Right lobe of liver (tissue), 6 donors: ENCODE data around the gene TTC28. TPM values are rescaled to one million over a fixed set of nuclear protein-coding genes. Genes with fewer than 3 reads are reported as not detected.

Source experiments
- ATAC-seq, 4 donors: fragments of 200-7000 bp; cut with Tn5 transposase; one replicate each; pipeline ENCODE4 v1.9.1; 2020; ENCODE audit warnings: mild to moderate bottlenecking in 4 of 4, moderate library complexity in 4 of 4
- DNase-seq, 3 donors: peaks; one replicate each; pipeline ENCODE4 v3.0.0-alpha.2; 2020
- H3K27ac ChIP-seq, 3 donors: fragments of 200-600 bp; one replicate each; pipeline ENCODE4 v1.8.0; 2022
- H3K27me3 ChIP-seq, 2 donors: fragments of 200-600 bp; one replicate each; pipeline ENCODE4 v1.8.0; 2022
- H3K36me3 ChIP-seq, 4 donors: fragments of 200-600 bp; sonication (generic) in 1 of 4; one replicate each; pipeline versions ENCODE4 v1.5.1 to v1.8.0; 2017 to 2022; ENCODE audit warnings: control low read depth in 1 of 4
- H3K4me1 ChIP-seq, 4 donors: fragments of 200-600 bp; sonication (generic) in 1 of 4; one replicate each; pipeline versions ENCODE4 v1.5.1 to v1.8.0; 2017 to 2022; ENCODE audit warnings: control low read depth in 1 of 4
- H3K4me3 ChIP-seq, 3 donors: fragments of 200-600 bp; one replicate each; pipeline ENCODE4 v1.8.0; 2022
- H3K9me3 ChIP-seq, 4 donors: fragments of 200-600 bp; sonication (generic) in 1 of 4; one replicate each; pipeline versions ENCODE4 v1.5.1 to v1.8.0; 2017 to 2022; ENCODE audit warnings: control low read depth in 1 of 4
- POLR2A ChIP-seq: fragments of 450-650 bp; IDR thresholded peaks from one replicate; pipeline ENCODE4 v1.6.1; 2017; ENCODE audit warnings: antibody characterized with exemption, mild to moderate bottlenecking
- WGBS: methylation state at CpG from one replicate; pipeline ENCODE4 v1.1.6; 2018; ENCODE audit warnings: low coverage, low lambda C conversion rate; ENCODE audit not compliant: insufficient coverage; ENCODE audit errors: missing lambda C conversion rate; 5-methylcytosine and 5-hydroxymethylcytosine counted together
- intact Hi-C, 2 donors: fragments of 100-400 bp; cut with DNase I; formaldehyde crosslinking; loops; one replicate each; pipeline versions ENCODE4 v1.11.2 to v1.14.1; 2022
- total RNA-seq, 6 experiments: library from RNA; depleted of rRNA in 2 of 6; stranded (reverse); fragments of >200 nt in 2 of 6; fragmentation: NEBNext Ultra II Directional in 3 of 6; extraction: Animal tissue kit (Norgen Biotek cat#: 25700) in 3 of 6; gene quantifications; one replicate each; pipeline versions ENCODE4 v1.1.0 to v1.2.4, GENCODE V29; 2016 to 2023
- TF ChIP-seq, protein P1 (sequence below), 4 donors: fragments of 200-600 bp in 3 of 4; fragments of 450-650 bp in 1 of 4; IDR thresholded peaks; one replicate each; pipeline versions ENCODE4 v1.5.1 to v1.8.0; 2016 to 2022; ENCODE audit warnings: antibody characterized with exemption in 4 of 4, mild to moderate bottlenecking in 2 of 4
- donor health status: DM: no; HTN: yes; CAD: no.
- donor health status: DM: no; HTN: no; CAD: no.
- donor health status: DM: no; HTN: no; CAD: no.
- donor health status: DM: no; HTN: yes; CAD: no.
- donor health status: DM: no; HTN: yes; CAD: no.

The TTC28 gene
- total RNA-seq, 6 experiments from 2014 or later = 9.4 to 38.3 (median 15.0) TPM

DNA sequence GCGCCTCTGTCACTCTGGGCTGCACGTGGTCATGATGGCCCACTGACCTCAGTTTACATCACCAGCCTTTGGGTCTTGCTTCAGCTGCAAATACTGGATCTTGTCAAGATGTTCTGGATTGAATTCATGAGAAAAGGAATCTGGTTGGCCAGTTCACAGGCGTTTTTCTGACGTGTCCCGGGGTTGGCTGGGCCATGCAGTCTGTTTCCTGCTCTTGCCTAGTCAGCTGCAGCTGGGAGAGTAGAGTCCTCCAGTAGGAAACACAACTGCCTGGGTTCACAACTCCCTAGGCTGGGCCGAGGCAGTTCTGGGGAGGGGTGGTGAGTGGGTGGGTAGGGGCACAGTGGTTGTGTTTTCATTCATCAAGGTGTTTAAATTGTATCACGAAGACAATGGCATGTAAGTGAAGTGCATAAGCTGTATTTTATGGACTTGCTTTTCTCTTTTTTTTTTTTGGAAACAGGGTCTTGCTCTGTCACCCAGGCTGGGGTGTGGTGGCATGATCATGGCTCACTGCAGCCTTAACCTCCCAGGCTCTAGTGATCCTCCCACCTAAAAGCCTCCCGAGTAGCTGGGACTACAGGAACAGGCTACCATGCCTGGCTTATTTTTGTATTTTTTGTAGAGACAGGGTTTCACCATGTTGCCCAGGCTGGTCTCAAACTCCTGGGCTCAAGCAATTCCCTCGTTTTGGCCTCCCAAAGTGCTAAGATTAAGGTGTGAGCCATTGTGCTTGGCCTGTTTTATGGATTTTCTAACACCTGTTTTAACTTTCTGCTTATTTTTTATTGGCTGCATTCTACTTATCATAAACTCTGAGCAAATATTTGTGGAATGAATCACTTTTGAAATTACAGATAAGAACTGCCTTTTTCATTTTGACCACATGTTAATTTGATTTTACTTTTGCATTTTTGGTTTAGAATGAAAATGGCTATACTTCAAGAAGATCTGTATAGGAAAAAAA lies 706.6 kb downstream of the TTC28 start:
- H3K4me1 ChIP-seq = peaks cover 0 to 8% (median 3%) of the 10 kb centered on the region in 4 donors
- no peaks in the 10 kb centered on the region for H3K36me3 ChIP-seq
- H3K27me3 ChIP-seq = no peaks in the 10 kb centered on the region
- TF ChIP-seq, protein P1, sequence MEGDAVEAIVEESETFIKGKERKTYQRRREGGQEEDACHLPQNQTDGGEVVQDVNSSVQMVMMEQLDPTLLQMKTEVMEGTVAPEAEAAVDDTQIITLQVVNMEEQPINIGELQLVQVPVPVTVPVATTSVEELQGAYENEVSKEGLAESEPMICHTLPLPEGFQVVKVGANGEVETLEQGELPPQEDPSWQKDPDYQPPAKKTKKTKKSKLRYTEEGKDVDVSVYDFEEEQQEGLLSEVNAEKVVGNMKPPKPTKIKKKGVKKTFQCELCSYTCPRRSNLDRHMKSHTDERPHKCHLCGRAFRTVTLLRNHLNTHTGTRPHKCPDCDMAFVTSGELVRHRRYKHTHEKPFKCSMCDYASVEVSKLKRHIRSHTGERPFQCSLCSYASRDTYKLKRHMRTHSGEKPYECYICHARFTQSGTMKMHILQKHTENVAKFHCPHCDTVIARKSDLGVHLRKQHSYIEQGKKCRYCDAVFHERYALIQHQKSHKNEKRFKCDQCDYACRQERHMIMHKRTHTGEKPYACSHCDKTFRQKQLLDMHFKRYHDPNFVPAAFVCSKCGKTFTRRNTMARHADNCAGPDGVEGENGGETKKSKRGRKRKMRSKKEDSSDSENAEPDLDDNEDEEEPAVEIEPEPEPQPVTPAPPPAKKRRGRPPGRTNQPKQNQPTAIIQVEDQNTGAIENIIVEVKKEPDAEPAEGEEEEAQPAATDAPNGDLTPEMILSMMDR (IDR thresholded peaks at IDR 0.05) = no peak
- no peak for TF ChIP-seq POLR2A
- DNase-seq (no peak), ATAC-seq (peak in 3 of 4 donors; percentile 28 to 68 (median 32))
- intact Hi-C loops = no loop called here
- no peaks in the 10 kb centered on the region for H3K9me3 ChIP-seq
- H3K27ac ChIP-seq = no peak overlapping the region
- 73% methylated on average over 9 of the region's 9 CpGs for WGBS
- no peak overlapping the region for H3K4me3 ChIP-seq

DNA sequence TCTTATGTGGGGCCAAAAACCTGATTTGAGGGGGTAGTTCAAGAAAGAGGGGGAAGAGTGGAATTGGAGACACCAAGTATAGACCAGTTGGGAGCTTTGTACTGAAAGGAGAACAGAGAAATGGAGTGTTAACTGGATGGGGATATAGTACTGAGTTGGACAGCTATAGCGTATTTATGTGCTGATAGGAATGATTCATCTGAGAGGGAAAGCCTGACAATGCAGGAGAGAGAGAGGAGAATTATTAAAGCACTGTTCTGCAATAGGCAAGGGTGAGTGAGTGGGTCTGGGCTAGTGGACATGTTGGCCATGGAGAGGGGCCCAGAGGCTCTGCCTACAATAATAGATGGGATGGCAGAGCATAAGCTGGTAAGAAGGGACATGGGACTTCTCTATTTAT lies 707.7 kb downstream of the TTC28 start:
- DNase-seq (no peak), ATAC-seq (no peak)
- peaks cover 0 to 8% (median 3%) of the 10 kb centered on the region in 4 donors for H3K4me1 ChIP-seq
- no peak overlapping the region for H3K4me3 ChIP-seq
- no peak overlapping the region for H3K27ac ChIP-seq
- H3K36me3 ChIP-seq = no peaks in the 10 kb centered on the region
- TF ChIP-seq, protein P1 (IDR thresholded peaks at IDR 0.05) = no peak
- no peak for TF ChIP-seq POLR2A
- WGBS = 100% methylated on average over 1 of the region's 1 CpG
- H3K9me3 ChIP-seq = no peaks in the 10 kb centered on the region
- intact Hi-C loops = no loop called here
- H3K27me3 ChIP-seq = no peaks in the 10 kb centered on the region

DNA sequence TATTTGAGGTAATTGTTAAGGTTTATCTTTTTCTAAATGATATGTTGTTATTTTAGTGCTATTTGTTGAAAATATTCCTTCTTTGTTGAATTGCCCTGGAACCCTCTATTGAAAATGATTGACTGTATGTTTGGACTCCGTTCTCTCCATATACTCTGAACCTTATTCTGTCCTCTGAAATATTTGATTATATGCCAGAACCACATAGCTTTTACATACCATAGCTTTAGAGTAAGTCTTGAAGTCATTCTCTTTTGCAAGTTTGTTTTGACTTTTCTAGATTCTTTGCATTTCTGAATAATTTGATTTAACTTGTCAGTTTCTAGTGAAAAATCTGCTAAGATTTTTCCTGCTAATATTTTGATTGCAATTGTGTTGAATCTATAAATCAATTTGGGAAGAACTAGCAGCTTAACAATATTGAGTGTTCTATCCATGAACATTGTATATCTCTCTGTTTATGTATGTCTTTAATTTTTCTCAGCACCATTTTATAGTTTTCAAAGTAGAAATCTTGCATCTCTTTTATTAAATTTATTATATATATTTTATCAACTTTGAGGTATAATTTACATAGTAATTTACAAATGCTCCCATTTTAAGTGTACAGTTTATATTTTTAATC lies 708.9 kb downstream of the TTC28 start:
- no peak for DNase-seq
- intact Hi-C loops = no loop called here
- WGBS = no CpG with 5 or more reads among the region's 1 CpG

GRCh38 chr22:27966168-27967064 lies 713.2 kb downstream of the TTC28 start:
- Histone ChIP-seq H3K9me3 (no peaks in the 10 kb centered on the region), H3K27ac (no peak overlapping the region), H3K27me3 (no peaks in the 10 kb centered on the region), H3K4me1 (peaks cover 0 to 27% (median 6%) of the 10 kb centered on the region in 4 donors), H3K4me3 (no peak overlapping the region), H3K36me3 (no peaks in the 10 kb centered on the region)
- intact Hi-C loops = no loop called here
- ATAC-seq = no peak
- no peak for DNase-seq
- TF ChIP-seq, protein P1 (IDR thresholded peaks at IDR 0.05) = no peak
- 90% methylated on average over 11 of the region's 15 CpGs for WGBS

More for the DNA sequence above, 708.9 kb downstream of the TTC28 start:
- H3K36me3 ChIP-seq = no peaks in the 10 kb centered on the region
- no peak for ATAC-seq
- no peak for TF ChIP-seq POLR2A
- TF ChIP-seq, protein P1 (IDR thresholded peaks at IDR 0.05) = no peak
- peaks cover 0 to 8% (median 3%) of the 10 kb centered on the region in 4 donors for H3K4me1 ChIP-seq
- H3K4me3 ChIP-seq = no peak overlapping the region
- no peaks in the 10 kb centered on the region for H3K9me3 ChIP-seq
- no peak overlapping the region for H3K27ac ChIP-seq
- H3K27me3 ChIP-seq = no peaks in the 10 kb centered on the region
